Measurements from ENCODE around the gene DNM1.

Gene DNM1

GRCh38 chr9:128266868-128267590 lies 63.9 kb downstream of the DNM1 start:
- TF ChIP-seq CTBP1 (IDR thresholded peaks at IDR 0.05; ENCODE audit: borderline replicate concordance) (no peak), TARDBP (IDR thresholded peaks at IDR 0.05) (no peak), SP1 (IDR thresholded peaks at IDR 0.05) (no peak), BHLHE40 (IDR thresholded peaks at IDR 0.05; ENCODE audit: borderline replicate concordance) (no peak)
- ChIA-PET CTCF (no interaction called here), POLR2A (no interaction called here)
- no peak for DNase-seq (ENCODE audit: extremely low spot score)

GRCh38 chr9:128271112-128271511 lies 67.9 kb downstream of the DNM1 start:
- DNase-seq (ENCODE audit: extremely low spot score): no peak
- TF ChIP-seq SUZ12 (IDR thresholded peaks at IDR 0.05) (no peak), L3MBTL2 (conservative IDR thresholded peaks at IDR 0.05) (no peak), CTBP1 (IDR thresholded peaks at IDR 0.05; ENCODE audit: borderline replicate concordance) (no peak), NFRKB (IDR thresholded peaks at IDR 0.05) (no peak), FOXK2 (IDR thresholded peaks at IDR 0.05) (no peak), ZNF384 (IDR thresholded peaks at IDR 0.05) (no peak), ARNT (IDR thresholded peaks at IDR 0.05) (no peak), ELF4 (IDR thresholded peaks at IDR 0.05) (no peak), BHLHE40 (IDR thresholded peaks at IDR 0.05; ENCODE audit: borderline replicate concordance) (no peak), TARDBP (IDR thresholded peaks at IDR 0.05) (no peak)
- POLR2A ChIA-PET: no interaction called here
- CTCF ChIA-PET: no interaction called here

- ChIA-PET POLR2A (no interaction called here), CTCF (no interaction called here)
- no peak for DNase-seq (ENCODE audit: extremely low spot score)
- TF ChIP-seq FOXA1 (IDR thresholded peaks at IDR 0.05): no peak
- no peak for TF ChIP-seq SP1 (IDR thresholded peaks at IDR 0.05)
- TF ChIP-seq PKNOX1 (IDR thresholded peaks at IDR 0.05): no peak
- no peak for TF ChIP-seq FOXM1 (IDR thresholded peaks at IDR 0.05; ENCODE audit: borderline replicate concordance)
- TF ChIP-seq ARNT (IDR thresholded peaks at IDR 0.05): no peak
- TF ChIP-seq ELF4 (IDR thresholded peaks at IDR 0.05): no peak
- no peak for TF ChIP-seq HDGF (IDR thresholded peaks at IDR 0.05; ENCODE audit: borderline replicate concordance)
Observed at GRCh38 chr9:128271512-128271911, 68.3 kb downstream of the DNM1 start.

- CTCF ChIA-PET: no interaction called here
- no peak for DNase-seq (ENCODE audit: extremely low spot score)
- POLR2A ChIA-PET: no interaction called here
Observed at GRCh38 chr9:128274245-128274644, 71.1 kb downstream of the DNM1 start.

GRCh38 chr9:128275198-128276007 lies 72.2 kb downstream of the DNM1 start, which contains the start of gene GOLGA2:
Gene GOLGA2, minus strand, starts transcription at chr9:128276007. Its CDS starts 31 bp downstream, at chr9:128275976.
- TF ChIP-seq SUZ12 (IDR thresholded peaks at IDR 0.05): no peak
- no peak for TF ChIP-seq FOXA1 (IDR thresholded peaks at IDR 0.05)
- DNase-seq (ENCODE audit: extremely low spot score): peak; percentile 65
- CTCF ChIA-PET: no interaction called here
- POLR2A ChIA-PET: interaction anchor here (0.6 to 1.2 kb wide), 27 partner anchors 10 to 229 kb away, joined by 3 to 11 read pairs (median 4); partner anchors contain the start of genes GLE1 and URM1

More at GRCh38 chr9:128274245-128274644, 71.1 kb downstream of the DNM1 start:
- TF ChIP-seq TARDBP (IDR thresholded peaks at IDR 0.05) (no peak), ZNF384 (IDR thresholded peaks at IDR 0.05) (no peak), ARNT (IDR thresholded peaks at IDR 0.05) (no peak), BHLHE40 (IDR thresholded peaks at IDR 0.05; ENCODE audit: borderline replicate concordance) (no peak), SP1 (IDR thresholded peaks at IDR 0.05) (no peak), HDGF (IDR thresholded peaks at IDR 0.05; ENCODE audit: borderline replicate concordance) (no peak), NFRKB (IDR thresholded peaks at IDR 0.05) (no peak), SUZ12 (IDR thresholded peaks at IDR 0.05) (no peak), CTBP1 (IDR thresholded peaks at IDR 0.05; ENCODE audit: borderline replicate concordance) (no peak), ELF4 (IDR thresholded peaks at IDR 0.05) (no peak), FOXA1 (IDR thresholded peaks at IDR 0.05) (no peak), FOXK2 (IDR thresholded peaks at IDR 0.05) (no peak), PKNOX1 (IDR thresholded peaks at IDR 0.05) (no peak), L3MBTL2 (conservative IDR thresholded peaks at IDR 0.05) (no peak), LEF1 (IDR thresholded peaks at IDR 0.05; ENCODE audit: borderline replicate concordance) (no peak)

GRCh38 chr9:128276008-128276573 lies 72.9 kb downstream of the DNM1 start, which contains the start of gene SWI5:
Gene SWI5, plus strand, starts transcription at chr9:128276276.
- TF ChIP-seq L3MBTL2 (conservative IDR thresholded peaks at IDR 0.05) (no peak), FOXM1 (IDR thresholded peaks at IDR 0.05; ENCODE audit: borderline replicate concordance) (no peak), ZNF384 (IDR thresholded peaks at IDR 0.05) (no peak), TARDBP (IDR thresholded peaks at IDR 0.05) (no peak), ARNT (IDR thresholded peaks at IDR 0.05) (no peak), PKNOX1 (IDR thresholded peaks at IDR 0.05) (peak; percentile 52), FOXA1 (IDR thresholded peaks at IDR 0.05) (no peak), NFRKB (IDR thresholded peaks at IDR 0.05) (no peak), HDGF (IDR thresholded peaks at IDR 0.05; ENCODE audit: borderline replicate concordance) (no peak), BHLHE40 (IDR thresholded peaks at IDR 0.05; ENCODE audit: borderline replicate concordance) (no peak), LEF1 (IDR thresholded peaks at IDR 0.05; ENCODE audit: borderline replicate concordance) (no peak), ELF4 (IDR thresholded peaks at IDR 0.05) (peak; percentile 25; the same call in 1 of the 2 replicates), SP1 (IDR thresholded peaks at IDR 0.05) (no peak), FOXK2 (IDR thresholded peaks at IDR 0.05) (no peak)
- CTCF ChIA-PET: no interaction called here
- peak; percentile 99 for DNase-seq (ENCODE audit: extremely low spot score)
- POLR2A ChIA-PET: interaction anchor here (0.6 to 1.2 kb wide), 27 partner anchors 9 to 229 kb away, joined by 3 to 11 read pairs (median 4); partner anchors contain the start of genes GLE1 and URM1

Data from HEK293T (cell line).